RCC 7860 (cell line): Measurements from ENCODE around the gene MBOAT7.
"Not testable (repeated sequence)": the region's sequence is repeated elsewhere in the genome, so short reads cannot be mapped to it uniquely, and the experiment has no call there.

ENCODE experiments used
- DNase-seq: peaks from one replicate; pipeline ENCODE4 v3.0.0-alpha.2; 2015; ENCODE audit warnings: low spot score
- FAIRE-seq: peaks from 2 replicates; lab custom pipeline; 2012; peaks lifted over from hg19 to GRCh38; lab: Jason Lieb, UNC

The MBOAT7 gene

DNA sequence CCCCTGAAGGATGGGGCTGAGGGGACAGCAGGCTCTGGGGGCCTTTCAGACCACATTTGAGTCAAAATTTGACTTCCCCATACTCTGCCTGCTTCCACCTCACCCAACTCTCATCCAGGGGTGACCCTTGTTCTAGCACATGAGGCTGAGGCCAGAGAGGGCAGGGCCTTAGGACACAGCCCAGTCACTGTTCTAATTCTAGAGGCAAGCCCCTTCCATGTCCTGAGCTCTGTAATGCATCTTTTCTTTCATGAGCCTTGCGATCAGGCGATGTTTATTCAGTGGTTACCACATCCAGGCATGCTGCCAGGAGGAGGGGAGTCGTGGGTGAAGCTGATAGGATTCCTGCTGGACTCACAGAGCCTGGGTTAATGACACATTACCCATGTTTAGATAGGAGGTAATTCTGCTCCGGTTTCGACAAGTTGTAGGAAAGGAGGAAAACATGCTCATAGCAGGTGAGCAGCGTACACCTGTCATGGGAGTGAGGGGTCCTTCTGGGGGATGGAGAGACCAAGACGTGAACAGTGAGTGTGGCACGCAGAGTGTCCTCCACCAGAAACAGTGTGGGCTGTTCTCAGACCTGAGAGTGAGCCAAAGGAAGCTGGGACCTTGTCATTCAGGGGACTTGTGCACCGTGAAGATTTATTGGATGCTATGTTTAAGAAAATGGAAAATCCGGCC is 20.6 kb upstream of the MBOAT7 start:
- FAIRE-seq: peak; percentile 95
- DNase-seq: peak; percentile 95

GRCh38 chr19:54209058-54209810 is 19.9 kb upstream of the MBOAT7 start:
- DNase-seq: peak; percentile 36
- FAIRE-seq: no peak

DNA sequence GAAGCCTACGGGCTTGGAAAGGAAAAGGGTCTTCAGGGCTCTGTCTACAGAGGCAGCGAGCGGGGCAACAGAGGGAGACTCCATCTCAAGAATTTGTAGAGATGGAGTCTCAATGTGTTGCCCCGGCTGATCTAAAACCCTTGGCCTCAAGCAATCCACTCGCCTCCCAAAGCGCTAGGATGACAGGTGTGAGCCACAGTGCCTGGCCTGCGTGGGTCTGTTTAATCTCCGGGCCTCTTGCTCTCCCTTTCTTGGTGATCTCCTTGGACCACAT is 19.3 kb upstream of the MBOAT7 start:
- DNase-seq (peak; percentile 8), FAIRE-seq (no peak)

GRCh38 chr19:54207983-54208783 is 18.8 kb upstream of the MBOAT7 start:
- DNase-seq (peak; percentile 19), FAIRE-seq (no peak)

DNA sequence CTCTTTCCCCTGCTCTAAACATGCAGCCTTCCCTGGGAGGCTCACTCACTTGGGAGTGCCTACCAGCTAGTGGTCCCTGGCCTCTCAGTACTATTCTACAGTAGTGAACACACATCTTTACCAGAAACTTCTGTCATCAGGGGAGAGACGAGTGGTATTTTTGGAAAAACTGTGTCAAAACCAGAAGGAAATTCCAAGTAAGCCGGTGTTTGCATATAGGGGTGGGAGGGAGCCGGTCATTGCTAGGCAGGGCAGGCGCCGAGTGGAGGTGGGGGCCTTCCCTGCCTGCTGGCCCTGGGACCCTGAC is 18.2 kb upstream of the MBOAT7 start:
- FAIRE-seq: no peak
- DNase-seq: no peak

GRCh38 chr19:54207193-54207592 is 17.8 kb upstream of the MBOAT7 start:
- DNase-seq, FAIRE-seq: not testable (repeated sequence)

DNA sequence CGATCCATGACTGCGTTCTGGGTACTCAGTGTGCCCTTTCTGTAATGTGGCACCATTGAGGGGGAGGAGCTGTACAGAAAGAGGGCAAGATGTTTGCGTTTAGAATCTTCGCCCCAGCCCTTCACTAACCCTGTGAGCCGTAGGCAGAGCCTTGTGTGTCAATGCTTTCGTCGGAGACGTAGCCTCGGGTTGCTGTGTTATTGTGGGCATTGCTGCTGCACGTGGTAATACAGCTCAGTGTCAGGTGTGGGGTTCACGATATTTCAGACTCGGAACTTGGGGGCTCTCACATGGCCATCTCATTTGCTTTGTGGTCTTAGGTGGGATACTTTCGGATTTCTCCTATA is 17.4 kb upstream of the MBOAT7 start:
- DNase-seq (no peak), FAIRE-seq (no peak)

DNA sequence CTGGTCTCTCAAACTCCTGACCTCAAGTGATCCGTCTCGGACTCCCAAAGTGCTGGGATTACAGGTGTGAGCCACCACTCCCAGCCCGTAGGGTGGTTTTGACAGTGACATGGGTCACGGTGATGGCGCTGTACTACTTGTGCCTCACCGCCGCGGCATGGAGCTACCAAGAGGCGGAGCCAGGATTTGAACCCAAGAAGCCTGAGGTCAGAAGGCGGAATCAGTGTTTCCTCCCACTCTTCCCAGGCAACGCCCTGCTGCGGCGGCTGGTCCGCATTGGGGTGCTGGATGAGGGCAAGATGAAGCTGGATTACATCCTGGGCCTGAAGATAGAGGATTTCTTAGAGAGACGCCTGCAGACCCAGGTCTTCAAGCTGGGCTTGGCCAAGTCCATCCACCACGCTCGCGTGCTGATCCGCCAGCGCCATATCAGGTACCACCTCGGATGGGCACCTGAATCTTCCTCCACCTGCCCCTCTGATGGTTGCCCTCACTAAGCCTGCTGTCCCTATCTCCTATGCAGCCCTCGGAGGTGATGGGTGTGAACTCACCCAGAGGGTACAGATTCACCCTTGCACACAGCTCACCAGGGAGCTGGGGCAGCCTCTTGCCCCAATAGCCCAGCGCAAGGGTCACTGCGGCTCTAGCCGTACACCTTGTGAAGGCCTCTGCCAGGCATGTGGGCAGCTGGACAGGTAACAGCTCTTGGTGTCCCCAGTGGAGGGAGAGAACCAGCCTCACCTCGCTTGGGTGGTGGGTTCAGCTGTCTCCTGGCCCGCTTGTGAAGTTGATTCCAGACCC is 16.9 kb upstream of the MBOAT7 start:
- FAIRE-seq (no peak), DNase-seq (no peak)

DNA sequence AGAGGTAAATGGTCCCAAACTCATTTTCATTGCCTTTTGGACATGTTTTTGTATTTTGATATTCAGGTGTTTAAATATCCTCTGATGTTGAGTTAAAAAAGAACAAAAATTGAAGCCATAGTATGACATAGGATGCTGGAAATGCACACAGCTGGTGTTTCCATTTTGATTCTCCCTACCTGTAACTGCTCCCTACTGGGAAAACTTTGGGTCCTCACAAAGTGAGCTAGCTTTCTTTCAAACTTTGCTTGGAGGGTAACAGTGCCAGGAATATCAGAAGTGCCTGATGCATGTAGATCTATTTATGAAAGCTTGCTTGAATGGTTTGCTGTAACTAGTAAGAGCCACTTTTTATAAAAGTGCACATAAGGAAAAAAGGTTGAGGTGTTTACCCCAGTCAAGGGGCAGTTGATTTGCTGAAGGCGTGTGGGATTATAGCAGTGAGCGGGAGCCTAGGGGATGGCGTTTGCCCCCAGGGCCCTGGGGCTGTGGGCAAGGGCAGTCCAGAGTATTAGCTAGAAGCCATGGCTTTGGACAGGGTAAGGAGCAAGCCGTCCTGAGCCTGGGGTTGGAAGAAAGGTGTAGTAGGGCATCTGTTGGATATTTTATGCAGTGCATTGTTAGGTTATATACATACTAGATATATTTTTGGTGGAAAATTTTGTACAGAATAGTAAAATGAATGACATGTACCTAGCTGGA is 15.5 kb upstream of the MBOAT7 start:
- FAIRE-seq (no peak), DNase-seq (no peak)

- FAIRE-seq: peak; percentile 93
Observed at GRCh38 chr19:54203151-54203611, 13.8 kb upstream of the MBOAT7 start.

DNA sequence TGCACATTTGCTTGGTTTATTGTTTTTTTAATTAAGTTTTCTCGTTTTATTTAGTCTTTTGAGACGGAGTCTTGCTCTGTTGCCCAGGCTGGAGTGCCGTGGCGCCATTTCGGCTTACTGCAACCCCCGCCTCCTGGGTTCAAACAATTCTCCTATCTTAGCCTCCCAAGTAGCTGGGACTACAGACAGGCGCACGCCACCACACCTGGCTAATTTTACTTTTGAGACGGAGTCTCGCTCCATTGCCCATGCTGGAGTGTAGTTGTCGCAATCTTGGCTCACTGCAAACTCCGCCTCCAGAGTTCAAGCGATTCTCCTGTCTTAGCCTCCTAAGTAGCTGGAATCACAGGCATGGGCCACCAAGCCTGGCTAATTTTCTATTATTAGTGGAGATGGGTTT is 12.6 kb upstream of the MBOAT7 start:
- FAIRE-seq: no peak
- peak; percentile 7 for DNase-seq

More at GRCh38 chr19:54203151-54203611, 13.8 kb upstream of the MBOAT7 start:
- peak; percentile 86 for DNase-seq

GRCh38 chr19:54201172-54201701 is 11.9 kb upstream of the MBOAT7 start:
- FAIRE-seq (no peak), DNase-seq (no peak)

- no peak for FAIRE-seq
- no peak for DNase-seq
Observed at GRCh38 chr19:54199401-54199800, 10.0 kb upstream of the MBOAT7 start.

GRCh38 chr19:54197121-54197520 is 7.7 kb upstream of the MBOAT7 start:
- FAIRE-seq (no peak), DNase-seq (no peak)

DNA sequence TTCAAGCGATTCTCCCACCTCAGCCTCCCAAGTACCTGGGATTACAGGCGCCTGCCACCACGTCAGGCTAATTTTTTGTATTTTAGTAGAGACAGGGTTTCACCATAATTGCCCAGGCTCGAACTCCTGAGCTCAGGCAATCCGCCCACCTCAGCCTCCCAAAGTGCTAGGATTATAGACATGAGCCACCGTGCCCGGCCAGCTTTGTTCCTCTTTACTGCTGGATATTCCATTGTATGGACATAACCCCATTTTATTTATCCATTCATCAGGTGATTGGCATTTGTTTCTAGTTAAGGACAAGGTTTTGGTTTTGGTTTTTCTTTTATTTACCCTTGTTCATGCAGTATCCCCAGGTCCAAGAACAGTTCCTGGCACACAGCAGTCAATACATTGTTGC is 7.2 kb upstream of the MBOAT7 start:
- DNase-seq (no peak), FAIRE-seq (no peak)

GRCh38 chr19:54194463-54194862 is 5.1 kb upstream of the MBOAT7 start:
- not testable (repeated sequence) for DNase-seq, FAIRE-seq

- DNase-seq (no peak), FAIRE-seq (no peak)
Observed at GRCh38 chr19:54193011-54193410, 3.6 kb upstream of the MBOAT7 start.

GRCh38 chr19:54191811-54192453 is 2.6 kb upstream of the MBOAT7 start:
- FAIRE-seq (no peak), DNase-seq (no peak)

GRCh38 chr19:54191011-54191810 is 1.8 kb upstream of the MBOAT7 start, which contains the start of gene TSEN34:
Gene TSEN34, plus strand, starts transcription at chr19:54191308. Its CDS starts 57 bp downstream, at chr19:54191365.
- peak; percentile 58 for DNase-seq
- no peak for FAIRE-seq
